Upper lobe of right lung (tissue), 1 donor: Measurements from ENCODE around the gene TULP4. TPM values are rescaled to one million over a fixed set of nuclear protein-coding genes. Genes with fewer than 3 reads are reported as not detected.

Experiments
- ATAC-seq: fragments of 200-7000 bp; cut with Tn5 transposase; one replicate; pipeline ENCODE4 v1.9.1; 2020; ENCODE audit warnings: mild to moderate bottlenecking, moderate library complexity
- DNase-seq: peaks from one replicate; pipeline ENCODE4 v3.0.0-alpha.2; 2020
- H3K27ac ChIP-seq: fragments of 200-600 bp; one replicate; pipeline ENCODE4 v1.8.0; 2022
- H3K27me3 ChIP-seq: fragments of 200-600 bp; one replicate; pipeline ENCODE4 v1.8.0; 2022; ENCODE audit warnings: mild to moderate bottlenecking
- H3K36me3 ChIP-seq: fragments of 200-600 bp; one replicate; pipeline ENCODE4 v1.8.0; 2022
- H3K4me1 ChIP-seq: fragments of 200-600 bp; one replicate; pipeline ENCODE4 v1.8.0; 2022
- H3K4me3 ChIP-seq: fragments of 200-600 bp; one replicate; pipeline ENCODE4 v1.8.0; 2022; ENCODE audit warnings: mild to moderate bottlenecking
- H3K9me3 ChIP-seq: fragments of 200-600 bp; one replicate; pipeline ENCODE4 v1.8.0; 2022
- intact Hi-C: fragments of 100-400 bp; cut with DNase I; formaldehyde crosslinking; loops from one replicate; pipeline ENCODE4 v1.11.0; 2022
- total RNA-seq: library from RNA; stranded (reverse); fragmentation: NEBNext Ultra II Directional; extraction: Animal tissue kit (Norgen Biotek cat#: 25700); gene quantifications from one replicate; pipeline ENCODE4 v1.2.1, GENCODE V29; 2021
- TF ChIP-seq, protein P1 (sequence below): fragments of 200-600 bp; IDR thresholded peaks from one replicate; pipeline ENCODE4 v1.8.0; 2022; ENCODE audit warnings: antibody characterized with exemption
- donor health status: DM: no; HTN: yes; CAD: no; lungs with severe emphysema.

Gene TULP4
- total RNA-seq, 1 donor from 2014 or later, result 94.1 TPM

DNA sequence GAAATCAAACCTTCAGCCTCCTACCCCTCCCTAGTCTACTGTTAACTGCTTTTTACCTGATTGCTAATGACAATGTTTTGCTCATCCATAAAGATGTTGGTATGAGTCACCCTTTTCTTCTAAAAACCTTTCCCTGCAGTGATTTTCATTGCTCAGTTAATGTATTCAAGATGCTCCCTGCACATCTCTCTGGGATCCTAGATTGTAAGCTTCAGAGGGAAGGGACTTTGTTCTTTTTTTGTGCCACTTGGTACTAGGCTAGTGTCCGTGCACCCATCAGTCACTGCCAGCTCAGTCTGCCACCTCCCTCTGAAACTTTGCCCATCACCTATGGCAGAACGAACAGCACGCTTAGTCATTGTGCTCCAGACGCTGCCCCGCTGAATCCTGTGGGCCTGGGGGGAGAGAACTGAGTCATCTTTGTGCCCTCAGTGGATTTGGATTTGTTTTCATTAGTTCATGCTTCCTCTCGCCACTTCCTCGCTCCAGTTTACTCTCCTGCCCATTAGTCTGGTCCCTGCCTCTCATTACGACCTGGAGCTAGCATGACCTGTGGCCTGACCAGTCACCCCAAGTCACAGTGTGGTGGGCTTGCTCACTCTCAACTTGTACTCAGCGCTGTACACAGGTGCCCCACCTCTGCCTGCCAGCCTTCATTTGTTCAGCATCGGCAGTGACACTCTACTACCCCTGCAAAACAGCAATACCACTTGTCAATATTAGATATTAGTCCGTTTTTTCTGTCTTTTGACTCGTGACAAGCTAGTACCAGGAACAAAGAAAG lies 169.6 kb downstream of the TULP4 start:
- intact Hi-C loops, result no loop called here
- Histone ChIP-seq H3K36me3 (peaks cover 37% of the 10 kb centered on the region), H3K9me3 (no peaks in the 10 kb centered on the region), H3K27me3 (no peaks in the 10 kb centered on the region), H3K4me3 (no peak overlapping the region), H3K27ac (no peak overlapping the region), H3K4me1 (no peaks in the 10 kb centered on the region)
- TF ChIP-seq, protein P1, sequence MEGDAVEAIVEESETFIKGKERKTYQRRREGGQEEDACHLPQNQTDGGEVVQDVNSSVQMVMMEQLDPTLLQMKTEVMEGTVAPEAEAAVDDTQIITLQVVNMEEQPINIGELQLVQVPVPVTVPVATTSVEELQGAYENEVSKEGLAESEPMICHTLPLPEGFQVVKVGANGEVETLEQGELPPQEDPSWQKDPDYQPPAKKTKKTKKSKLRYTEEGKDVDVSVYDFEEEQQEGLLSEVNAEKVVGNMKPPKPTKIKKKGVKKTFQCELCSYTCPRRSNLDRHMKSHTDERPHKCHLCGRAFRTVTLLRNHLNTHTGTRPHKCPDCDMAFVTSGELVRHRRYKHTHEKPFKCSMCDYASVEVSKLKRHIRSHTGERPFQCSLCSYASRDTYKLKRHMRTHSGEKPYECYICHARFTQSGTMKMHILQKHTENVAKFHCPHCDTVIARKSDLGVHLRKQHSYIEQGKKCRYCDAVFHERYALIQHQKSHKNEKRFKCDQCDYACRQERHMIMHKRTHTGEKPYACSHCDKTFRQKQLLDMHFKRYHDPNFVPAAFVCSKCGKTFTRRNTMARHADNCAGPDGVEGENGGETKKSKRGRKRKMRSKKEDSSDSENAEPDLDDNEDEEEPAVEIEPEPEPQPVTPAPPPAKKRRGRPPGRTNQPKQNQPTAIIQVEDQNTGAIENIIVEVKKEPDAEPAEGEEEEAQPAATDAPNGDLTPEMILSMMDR, result no peak
- no peak for ATAC-seq
- DNase-seq, result no peak

DNA sequence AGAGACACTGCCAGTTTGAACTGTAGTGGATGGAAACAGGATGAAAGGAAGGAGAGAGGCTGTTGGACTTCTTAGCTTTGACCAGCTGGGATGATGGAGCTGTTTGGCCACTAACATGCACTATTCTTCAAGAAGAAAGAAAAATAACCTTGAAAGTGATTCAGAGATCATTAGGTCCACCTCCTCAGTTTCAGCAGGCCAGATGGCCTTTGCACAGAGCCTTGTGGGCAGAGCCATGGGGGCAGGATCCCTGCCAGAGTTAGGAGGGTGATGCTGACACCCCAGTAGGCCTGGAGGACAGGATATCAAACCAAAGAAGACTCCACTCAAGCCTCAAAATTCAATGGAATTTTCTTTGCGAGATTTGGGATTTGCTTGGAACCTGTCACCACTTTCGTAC lies 173.2 kb downstream of the TULP4 start:
- peaks cover 25% of the 10 kb centered on the region for H3K36me3 ChIP-seq
- no peaks in the 10 kb centered on the region for H3K9me3 ChIP-seq
- ATAC-seq, result no peak
- DNase-seq, result no peak
- no peaks in the 10 kb centered on the region for H3K4me1 ChIP-seq
- H3K4me3 ChIP-seq, result no peak overlapping the region
- no peaks in the 10 kb centered on the region for H3K27me3 ChIP-seq
- TF ChIP-seq, protein P1, result no peak
- intact Hi-C loops, result no loop called here
- H3K27ac ChIP-seq, result no peak overlapping the region

GRCh38 chr6:158487495-158487894 lies 175.2 kb downstream of the TULP4 start:
- Histone ChIP-seq H3K27me3 (no peaks in the 10 kb centered on the region), H3K36me3 (peaks cover 7% of the 10 kb centered on the region), H3K27ac (no peak overlapping the region), H3K4me3 (no peak overlapping the region), H3K9me3 (no peaks in the 10 kb centered on the region), H3K4me1 (no peaks in the 10 kb centered on the region)
- TF ChIP-seq, protein P1, result no peak
- DNase-seq, result no peak
- no peak for ATAC-seq
- intact Hi-C loops, result no loop called here

- TF ChIP-seq, protein P1, result no peak
- no peak for ATAC-seq
Observed at GRCh38 chr6:158488065-158488464, 175.8 kb downstream of the TULP4 start.

GRCh38 chr6:158489441-158489840 lies 177.2 kb downstream of the TULP4 start:
- no peak for DNase-seq
- intact Hi-C loops, result no loop called here
- Histone ChIP-seq H3K4me1 (no peaks in the 10 kb centered on the region), H3K36me3 (peaks cover 7% of the 10 kb centered on the region), H3K27me3 (no peaks in the 10 kb centered on the region), H3K9me3 (no peaks in the 10 kb centered on the region), H3K27ac (no peak overlapping the region), H3K4me3 (no peak overlapping the region)
- TF ChIP-seq, protein P1, result no peak
- ATAC-seq, result no peak

More at GRCh38 chr6:158488065-158488464, 175.8 kb downstream of the TULP4 start:
- H3K4me3 ChIP-seq, result no peak overlapping the region
- H3K9me3 ChIP-seq, result no peaks in the 10 kb centered on the region
- intact Hi-C loops, result no loop called here
- no peaks in the 10 kb centered on the region for H3K27me3 ChIP-seq
- H3K4me1 ChIP-seq, result no peaks in the 10 kb centered on the region
- H3K27ac ChIP-seq, result no peak overlapping the region
- peaks cover 1% of the 10 kb centered on the region for H3K36me3 ChIP-seq
- no peak for DNase-seq
